Measurements from ENCODE around the gene ZNF547.

- TF ChIP-seq, protein P1, sequence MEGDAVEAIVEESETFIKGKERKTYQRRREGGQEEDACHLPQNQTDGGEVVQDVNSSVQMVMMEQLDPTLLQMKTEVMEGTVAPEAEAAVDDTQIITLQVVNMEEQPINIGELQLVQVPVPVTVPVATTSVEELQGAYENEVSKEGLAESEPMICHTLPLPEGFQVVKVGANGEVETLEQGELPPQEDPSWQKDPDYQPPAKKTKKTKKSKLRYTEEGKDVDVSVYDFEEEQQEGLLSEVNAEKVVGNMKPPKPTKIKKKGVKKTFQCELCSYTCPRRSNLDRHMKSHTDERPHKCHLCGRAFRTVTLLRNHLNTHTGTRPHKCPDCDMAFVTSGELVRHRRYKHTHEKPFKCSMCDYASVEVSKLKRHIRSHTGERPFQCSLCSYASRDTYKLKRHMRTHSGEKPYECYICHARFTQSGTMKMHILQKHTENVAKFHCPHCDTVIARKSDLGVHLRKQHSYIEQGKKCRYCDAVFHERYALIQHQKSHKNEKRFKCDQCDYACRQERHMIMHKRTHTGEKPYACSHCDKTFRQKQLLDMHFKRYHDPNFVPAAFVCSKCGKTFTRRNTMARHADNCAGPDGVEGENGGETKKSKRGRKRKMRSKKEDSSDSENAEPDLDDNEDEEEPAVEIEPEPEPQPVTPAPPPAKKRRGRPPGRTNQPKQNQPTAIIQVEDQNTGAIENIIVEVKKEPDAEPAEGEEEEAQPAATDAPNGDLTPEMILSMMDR (conservative IDR thresholded peaks at IDR 0.05; ENCODE audit: low read depth, low read length): no peak
- TF ChIP-seq EZH2phosphoT487 (IDR thresholded peaks at IDR 0.05; ENCODE audit: borderline replicate concordance, low read length): no peak
- no peak for TF ChIP-seq EZH2 (IDR thresholded peaks at IDR 0.05; ENCODE audit: low read length, unreplicated experiment)
Measured at GRCh38 chr19:57380923-57381322, 17.6 kb downstream of the ZNF547 start.
